ENCODE results near the gene TMEM190.

DNA sequence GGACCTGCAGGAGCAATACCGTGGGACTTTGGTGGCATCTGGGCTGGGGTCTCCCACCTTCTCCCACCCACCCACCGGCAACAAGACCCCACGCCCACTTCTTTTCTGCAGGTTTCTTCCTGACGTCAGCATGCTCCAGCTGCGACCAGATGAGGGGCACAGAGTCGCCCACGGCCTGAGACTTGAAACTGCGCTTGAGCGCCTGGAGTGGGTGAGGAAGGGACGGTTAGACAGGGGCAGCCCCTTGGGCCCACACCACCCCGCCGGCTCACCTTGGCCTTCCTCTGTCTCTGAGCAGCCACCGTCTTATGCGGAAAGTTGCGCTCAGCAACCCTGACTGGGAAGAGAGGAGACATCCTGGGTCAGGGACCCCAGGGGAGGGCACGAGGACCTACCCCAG, 15.7 kb upstream of the TMEM190 start:
- TF ChIP-seq POLR2A (IDR thresholded peaks at IDR 0.05; ENCODE audit: low read depth, low read length) (no peak), GATA2 (IDR thresholded peaks at IDR 0.05; ENCODE audit: insufficient read depth, insufficient read length, low read depth, low read length) (no peak), EZH2 (IDR thresholded peaks at IDR 0.05; ENCODE audit: borderline replicate concordance, low read depth, low read length, severe bottlenecking) (no peak), POLR2AphosphoS5 (IDR thresholded peaks at IDR 0.05; ENCODE audit: insufficient read depth, low read depth, low read length) (no peak), JUN (IDR thresholded peaks at IDR 0.05; ENCODE audit: borderline replicate concordance, insufficient read depth, insufficient read length, low read depth) (no peak), MYC (IDR thresholded peaks at IDR 0.05; ENCODE audit: low read depth, low read length) (no peak), FOS (IDR thresholded peaks at IDR 0.05; ENCODE audit: borderline replicate concordance, insufficient read depth, low read length) (no peak)
- TF ChIP-seq, protein P1, sequence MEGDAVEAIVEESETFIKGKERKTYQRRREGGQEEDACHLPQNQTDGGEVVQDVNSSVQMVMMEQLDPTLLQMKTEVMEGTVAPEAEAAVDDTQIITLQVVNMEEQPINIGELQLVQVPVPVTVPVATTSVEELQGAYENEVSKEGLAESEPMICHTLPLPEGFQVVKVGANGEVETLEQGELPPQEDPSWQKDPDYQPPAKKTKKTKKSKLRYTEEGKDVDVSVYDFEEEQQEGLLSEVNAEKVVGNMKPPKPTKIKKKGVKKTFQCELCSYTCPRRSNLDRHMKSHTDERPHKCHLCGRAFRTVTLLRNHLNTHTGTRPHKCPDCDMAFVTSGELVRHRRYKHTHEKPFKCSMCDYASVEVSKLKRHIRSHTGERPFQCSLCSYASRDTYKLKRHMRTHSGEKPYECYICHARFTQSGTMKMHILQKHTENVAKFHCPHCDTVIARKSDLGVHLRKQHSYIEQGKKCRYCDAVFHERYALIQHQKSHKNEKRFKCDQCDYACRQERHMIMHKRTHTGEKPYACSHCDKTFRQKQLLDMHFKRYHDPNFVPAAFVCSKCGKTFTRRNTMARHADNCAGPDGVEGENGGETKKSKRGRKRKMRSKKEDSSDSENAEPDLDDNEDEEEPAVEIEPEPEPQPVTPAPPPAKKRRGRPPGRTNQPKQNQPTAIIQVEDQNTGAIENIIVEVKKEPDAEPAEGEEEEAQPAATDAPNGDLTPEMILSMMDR (IDR thresholded peaks at IDR 0.05; ENCODE audit: extremely low read depth in 1 of 2, insufficient read depth in 1 of 2, low read depth in 1 of 2, low read length in 2 of 2): no peak
- TF ChIP-seq, protein P2, sequence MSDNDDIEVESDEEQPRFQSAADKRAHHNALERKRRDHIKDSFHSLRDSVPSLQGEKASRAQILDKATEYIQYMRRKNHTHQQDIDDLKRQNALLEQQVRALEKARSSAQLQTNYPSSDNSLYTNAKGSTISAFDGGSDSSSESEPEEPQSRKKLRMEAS (IDR thresholded peaks at IDR 0.05; ENCODE audit: insufficient read depth, insufficient read length): no peak

All from endothelial cell of umbilical vein (primary cell).